Endometrium (tissue), 2 donors: ENCODE measurements around the gene TGFB2.
"Not testable (repeated sequence)": the region's sequence is repeated elsewhere in the genome, so short reads cannot be mapped to it uniquely, and the experiment has no call there.

Source experiments
- FAIRE-seq: peaks from 2 replicates; lab custom pipeline; 2012; peaks lifted over from hg19 to GRCh38; lab: Jason Lieb, UNC
- donor health status: control.
- donor health status: control.

Gene TGFB2

GRCh38 chr1:218344814-218345672, at the start of gene TGFB2:
TSS of gene TGFB2 (plus strand) at chr1:218345336. CDS start at chr1:218346702, 1,366 bp downstream.
- no peak for FAIRE-seq

- FAIRE-seq = no peak
Measured at GRCh38 chr1:218296162-218296561, 49.0 kb upstream of the TGFB2 start.

- FAIRE-seq = no peak
Measured at GRCh38 chr1:218297461-218297860, 47.7 kb upstream of the TGFB2 start.

- no peak for FAIRE-seq
Measured at GRCh38 chr1:218297867-218298266, 47.3 kb upstream of the TGFB2 start.

- FAIRE-seq = no peak
Measured at GRCh38 chr1:218298398-218298797, 46.7 kb upstream of the TGFB2 start.

- FAIRE-seq = peak; percentile 72
Measured at GRCh38 chr1:218299416-218299815, 45.7 kb upstream of the TGFB2 start.

GRCh38 chr1:218301217-218301616, 43.9 kb upstream of the TGFB2 start:
- FAIRE-seq = no peak

GRCh38 chr1:218302155-218302554, 43.0 kb upstream of the TGFB2 start:
- no peak for FAIRE-seq

GRCh38 chr1:218303176-218303879, 41.8 kb upstream of the TGFB2 start:
- FAIRE-seq = no peak

- no peak for FAIRE-seq
Measured at GRCh38 chr1:218304281-218305039, 40.7 kb upstream of the TGFB2 start.

- FAIRE-seq = no peak
Measured at GRCh38 chr1:218305472-218306064, 39.6 kb upstream of the TGFB2 start.

- FAIRE-seq = no peak
Measured at GRCh38 chr1:218312509-218312908, 32.6 kb upstream of the TGFB2 start.

- FAIRE-seq = no peak
Measured at GRCh38 chr1:218314316-218314715, 30.8 kb upstream of the TGFB2 start.

GRCh38 chr1:218315638-218316037, 29.5 kb upstream of the TGFB2 start:
- no peak for FAIRE-seq

- FAIRE-seq = no peak
Measured at GRCh38 chr1:218317061-218317460, 28.1 kb upstream of the TGFB2 start.

GRCh38 chr1:218320182-218320581, 25.0 kb upstream of the TGFB2 start:
- FAIRE-seq = not testable (repeated sequence)

- no peak for FAIRE-seq
Measured at GRCh38 chr1:218322762-218323161, 22.4 kb upstream of the TGFB2 start.

GRCh38 chr1:218323568-218324225, 21.4 kb upstream of the TGFB2 start:
- FAIRE-seq = no peak

- FAIRE-seq = no peak
Measured at GRCh38 chr1:218324226-218324580, 20.9 kb upstream of the TGFB2 start.

- FAIRE-seq = no peak
Measured at GRCh38 chr1:218328769-218329168, 16.4 kb upstream of the TGFB2 start.

GRCh38 chr1:218330043-218330623, 15.0 kb upstream of the TGFB2 start:
- FAIRE-seq = peak; percentile 95
